Subcutaneous adipose tissue (tissue), 4 donors: ENCODE results near the gene TTLL9. TPM values are rescaled to one million over a fixed set of nuclear protein-coding genes. Genes with fewer than 3 reads are reported as not detected.

Experiments used
- CTCF ChIP-seq: fragments of 450-650 bp; IDR thresholded peaks from one replicate; pipeline ENCODE4 v1.5.1; 2016; ENCODE audit warnings: low read depth, mild to moderate bottlenecking, control low read depth, antibody characterized with exemption, moderate library complexity
- total RNA-seq, 4 donors: library from RNA; depleted of rRNA; stranded (reverse); fragments of >200 nt; gene quantifications; one replicate each; pipeline ENCODE4 v1.1.0, GENCODE V29; 2016

The TTLL9 gene
- total RNA-seq, 4 donors from 2014 or later: 0.38 to 0.66 (median 0.51) TPM; not detected in 1

- TF ChIP-seq CTCF: no peak
These were observed 8.9 kb downstream of the TTLL9 start for GRCh38 chr20:31879143-31879987.

GRCh38 chr20:31881945-31882344 is 11.5 kb downstream of the TTLL9 start:
- no peak for TF ChIP-seq CTCF

GRCh38 chr20:31883829-31884228 is 13.4 kb downstream of the TTLL9 start:
- no peak for TF ChIP-seq CTCF

- no peak for TF ChIP-seq CTCF
These were observed 20.2 kb downstream of the TTLL9 start for GRCh38 chr20:31890646-31891045.

- no peak for TF ChIP-seq CTCF
These were observed 24.7 kb downstream of the TTLL9 start for GRCh38 chr20:31894980-31895675.

- TF ChIP-seq CTCF: no peak
These were observed 25.6 kb downstream of the TTLL9 start for GRCh38 chr20:31896049-31896448.

GRCh38 chr20:31897541-31897940 is 27.1 kb downstream of the TTLL9 start:
- TF ChIP-seq CTCF: no peak
